Suppressor macrophage treated with lipopolysaccharide for 4 hours (primary cell): Measurements from ENCODE around the gene BPIFB2.

Experiments
- DNase-seq: peaks from one replicate; pipeline ENCODE4 v3.0.0-alpha.2; 2020

The BPIFB2 gene

DNA sequence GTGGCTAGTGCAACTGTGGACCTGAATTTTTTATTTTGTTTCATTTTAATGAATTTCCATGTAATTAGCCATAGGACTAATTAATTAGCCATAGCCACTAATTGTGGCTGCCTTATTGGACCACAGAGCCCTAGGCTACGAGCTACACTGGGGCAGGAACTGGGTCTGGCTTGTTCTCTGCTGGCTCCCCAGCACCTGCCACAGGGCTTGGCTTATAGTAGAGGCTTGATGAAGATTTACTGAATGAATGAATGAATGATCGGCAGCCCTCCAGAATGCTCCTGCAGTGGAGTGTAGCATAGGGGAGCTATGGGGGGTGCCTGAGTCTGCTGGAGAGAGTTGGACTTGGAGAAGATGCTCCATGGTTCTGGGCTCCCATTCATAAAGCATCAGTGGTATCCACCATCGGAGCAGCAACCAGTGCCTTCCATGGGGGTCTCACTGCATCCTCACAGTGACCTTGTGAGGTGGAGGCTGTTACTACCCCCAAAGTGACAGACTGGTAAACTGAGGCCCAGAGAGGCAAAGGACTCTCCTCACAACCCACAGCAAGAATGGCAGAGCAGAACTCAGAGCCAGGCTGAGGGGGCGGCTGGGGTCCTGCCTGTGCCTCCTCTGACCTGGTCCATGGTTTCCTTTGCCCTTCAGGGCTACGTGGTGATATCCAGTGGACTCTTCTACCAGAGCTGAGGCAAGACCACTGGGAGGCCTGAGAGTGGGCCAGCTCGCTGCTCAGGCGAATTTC lies 15.4 kb downstream of the BPIFB2 start:
- DNase-seq: no peak

DNA sequence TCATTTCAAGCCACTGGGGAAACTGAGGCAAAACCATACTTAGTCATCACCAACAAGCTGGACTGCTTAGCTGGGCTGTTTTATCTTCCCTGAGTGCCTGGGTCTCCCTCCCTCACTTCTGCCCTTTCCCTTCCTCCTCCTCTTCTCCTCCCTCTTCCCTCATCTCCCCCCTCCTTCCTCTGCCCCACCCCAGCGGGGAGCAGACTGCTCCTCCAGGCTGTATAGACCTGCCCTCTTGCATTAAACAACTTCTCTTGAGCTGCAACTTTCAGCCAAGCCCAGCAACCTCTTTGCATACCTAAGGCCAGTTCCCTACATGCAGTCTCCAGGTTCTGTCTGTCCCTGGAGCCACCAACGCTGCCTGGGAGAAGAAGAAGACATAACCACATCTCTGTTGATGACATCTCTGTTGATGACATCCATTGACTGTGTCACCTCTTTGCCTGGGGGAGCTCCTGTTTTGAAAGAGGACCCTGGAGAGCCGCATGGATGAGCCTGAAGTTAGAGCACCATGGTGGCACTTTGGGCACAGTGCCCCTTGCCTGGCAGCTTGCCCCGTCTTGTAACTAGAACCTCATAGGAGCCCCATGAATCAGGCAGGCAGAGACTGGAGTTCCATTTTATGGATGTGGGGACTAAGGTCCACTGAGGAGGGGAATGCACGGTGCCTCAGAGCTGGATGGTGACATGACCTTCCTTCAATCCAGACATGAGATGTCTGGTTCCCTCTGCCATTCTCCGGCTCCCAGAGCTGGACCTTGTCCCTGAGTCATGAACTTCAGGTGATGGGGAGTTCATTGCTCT lies 16.1 kb downstream of the BPIFB2 start:
- DNase-seq: no peak

DNA sequence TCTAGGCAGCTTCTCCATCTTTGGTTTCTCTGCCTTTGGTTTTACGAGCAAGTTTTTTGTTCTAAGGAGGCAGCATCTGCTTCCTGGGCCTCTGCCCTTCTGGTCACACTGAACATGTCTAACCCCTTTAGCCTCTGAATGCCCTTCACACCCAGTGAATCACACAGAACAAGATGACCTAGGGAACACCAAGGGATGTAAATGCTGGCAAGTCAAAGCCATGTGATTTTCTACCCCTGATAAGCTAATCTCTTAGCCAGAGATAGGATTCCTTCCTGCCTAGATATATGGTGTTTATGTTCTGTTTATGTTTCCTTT lies 16.7 kb downstream of the BPIFB2 start:
- no peak for DNase-seq

DNA sequence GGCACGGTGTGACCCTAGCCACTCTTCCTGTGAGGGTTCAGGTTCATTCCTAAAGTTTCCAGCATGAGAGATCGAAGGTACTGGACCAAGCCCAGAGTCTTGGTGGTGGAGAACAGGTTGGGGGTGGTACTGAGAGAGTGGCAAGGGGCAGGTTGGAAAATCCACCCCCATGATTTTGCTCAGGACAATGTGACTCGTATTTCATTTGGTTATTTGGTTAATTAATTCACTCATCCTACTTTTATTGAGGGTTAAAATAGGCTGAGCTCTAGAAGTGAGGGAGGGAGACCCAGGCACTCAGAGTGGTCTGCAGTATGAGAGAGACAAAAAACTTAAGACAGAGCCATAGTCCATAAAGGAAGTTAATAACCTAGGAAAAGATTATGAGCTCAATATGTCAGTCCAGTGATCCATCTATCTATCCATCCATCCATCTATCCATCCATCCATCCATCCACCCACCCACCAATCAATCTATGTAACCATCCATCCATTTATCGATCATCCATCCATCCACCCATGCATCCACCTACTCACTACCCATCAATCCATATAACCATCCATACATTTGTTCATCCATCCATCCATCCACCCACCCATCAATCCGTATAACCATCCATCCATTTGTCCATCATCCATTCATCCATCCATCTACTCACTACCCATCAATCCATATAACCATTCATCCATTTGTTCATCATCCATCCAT lies 17.3 kb downstream of the BPIFB2 start:
- no peak for DNase-seq

DNA sequence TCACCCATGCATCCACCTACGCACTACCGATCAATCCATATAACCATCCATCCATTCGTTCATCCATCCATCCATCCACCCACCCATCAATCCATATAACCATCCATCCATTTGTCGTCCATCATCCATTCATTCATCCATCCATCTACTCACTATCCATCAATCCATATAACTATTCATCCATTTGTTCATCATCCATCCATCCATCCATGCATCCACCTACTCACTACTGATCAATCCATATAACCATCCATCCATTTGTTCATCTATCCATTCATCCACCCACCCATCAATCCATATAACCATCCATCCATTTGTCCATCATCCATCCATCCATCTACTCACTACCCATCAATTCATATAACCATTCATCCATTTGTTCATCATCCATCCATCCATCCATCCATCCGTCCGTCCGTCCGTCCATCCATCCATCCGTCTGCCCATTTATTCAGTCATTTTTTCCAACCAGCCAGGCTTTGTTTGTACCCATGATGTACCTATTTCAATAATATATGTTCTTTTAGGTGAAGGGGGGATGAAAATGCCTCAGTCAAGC lies 17.9 kb downstream of the BPIFB2 start:
- no peak for DNase-seq

DNA sequence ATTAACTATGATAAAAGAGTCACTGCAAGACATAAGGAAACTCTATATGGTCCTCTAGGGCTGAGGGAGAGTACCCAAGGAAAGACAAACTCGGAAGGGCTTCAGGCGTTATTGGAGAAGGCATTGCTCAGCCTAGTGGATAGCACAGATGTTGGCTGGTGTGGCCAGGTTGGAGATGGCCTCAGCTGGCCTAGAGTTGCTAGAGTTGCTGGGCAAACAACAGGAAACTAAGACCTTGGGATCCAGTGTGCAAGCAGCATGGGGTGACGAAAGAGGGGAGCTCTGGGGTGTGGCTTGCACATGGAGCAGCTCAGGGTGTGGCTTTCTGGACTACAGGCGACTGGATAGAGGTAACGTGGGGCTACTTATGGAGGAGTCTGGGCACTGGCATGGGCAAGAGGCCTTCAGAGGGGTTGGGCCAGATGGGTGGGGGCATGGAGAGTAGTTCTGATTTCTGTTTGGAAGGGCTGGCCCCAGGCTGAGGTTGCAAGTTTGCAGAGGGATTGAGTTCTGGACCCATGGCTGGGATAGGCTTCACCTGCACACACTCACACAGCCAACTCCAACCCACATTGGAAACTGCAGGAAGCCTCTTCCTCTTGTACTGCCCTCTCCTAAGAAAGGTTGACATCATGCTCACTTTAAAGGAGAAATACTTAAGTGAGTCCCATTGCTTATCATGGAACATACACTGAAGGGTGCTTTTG lies 18.7 kb downstream of the BPIFB2 start:
- no peak for DNase-seq

DNA sequence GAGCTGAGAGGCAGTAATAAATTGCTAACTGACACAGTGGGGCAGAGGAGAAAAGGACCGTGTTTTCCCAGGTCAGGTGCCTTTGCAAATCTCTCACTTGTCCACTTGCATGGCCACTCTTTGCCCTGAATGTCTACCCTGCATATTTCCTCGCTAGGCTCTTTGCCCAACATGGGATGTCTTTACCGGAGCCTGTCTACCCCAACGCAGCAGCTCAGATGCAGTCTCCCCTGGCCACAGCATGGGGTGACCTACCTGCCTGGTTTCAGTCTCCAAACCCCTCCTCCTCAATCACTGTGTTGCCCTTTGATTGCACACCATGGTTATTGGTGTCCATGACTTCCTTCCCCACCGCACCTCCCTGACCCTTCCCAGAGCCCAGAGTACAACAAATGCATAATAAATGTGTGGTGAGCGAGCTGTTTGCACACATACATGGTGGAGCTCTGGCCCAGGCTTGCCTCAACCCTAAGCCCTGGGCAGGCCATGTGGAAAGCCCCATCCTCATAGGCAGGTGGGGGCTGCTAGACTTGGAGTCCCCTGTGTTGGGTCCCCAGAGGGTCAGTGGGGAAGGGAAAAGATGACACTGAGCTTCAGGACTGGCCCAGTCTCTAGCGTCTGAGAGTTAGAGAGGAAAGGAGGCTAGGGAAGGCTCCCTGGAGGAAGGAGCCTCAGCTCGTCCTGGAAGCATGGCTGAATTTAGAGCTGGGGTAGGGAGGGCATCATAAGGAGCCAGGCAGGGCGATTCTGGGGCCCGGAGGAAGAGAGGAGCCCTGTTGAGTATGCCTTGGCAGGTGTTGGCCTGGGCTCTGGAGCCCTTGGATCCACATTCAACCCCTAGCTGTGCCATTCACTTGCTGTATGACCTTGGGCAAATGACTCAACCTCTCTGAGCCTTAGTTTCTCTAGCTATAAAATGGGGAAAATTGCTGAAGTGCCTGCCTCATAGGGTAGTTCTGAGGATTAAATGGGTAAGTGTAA lies 19.6 kb downstream of the BPIFB2 start:
- no peak for DNase-seq

DNA sequence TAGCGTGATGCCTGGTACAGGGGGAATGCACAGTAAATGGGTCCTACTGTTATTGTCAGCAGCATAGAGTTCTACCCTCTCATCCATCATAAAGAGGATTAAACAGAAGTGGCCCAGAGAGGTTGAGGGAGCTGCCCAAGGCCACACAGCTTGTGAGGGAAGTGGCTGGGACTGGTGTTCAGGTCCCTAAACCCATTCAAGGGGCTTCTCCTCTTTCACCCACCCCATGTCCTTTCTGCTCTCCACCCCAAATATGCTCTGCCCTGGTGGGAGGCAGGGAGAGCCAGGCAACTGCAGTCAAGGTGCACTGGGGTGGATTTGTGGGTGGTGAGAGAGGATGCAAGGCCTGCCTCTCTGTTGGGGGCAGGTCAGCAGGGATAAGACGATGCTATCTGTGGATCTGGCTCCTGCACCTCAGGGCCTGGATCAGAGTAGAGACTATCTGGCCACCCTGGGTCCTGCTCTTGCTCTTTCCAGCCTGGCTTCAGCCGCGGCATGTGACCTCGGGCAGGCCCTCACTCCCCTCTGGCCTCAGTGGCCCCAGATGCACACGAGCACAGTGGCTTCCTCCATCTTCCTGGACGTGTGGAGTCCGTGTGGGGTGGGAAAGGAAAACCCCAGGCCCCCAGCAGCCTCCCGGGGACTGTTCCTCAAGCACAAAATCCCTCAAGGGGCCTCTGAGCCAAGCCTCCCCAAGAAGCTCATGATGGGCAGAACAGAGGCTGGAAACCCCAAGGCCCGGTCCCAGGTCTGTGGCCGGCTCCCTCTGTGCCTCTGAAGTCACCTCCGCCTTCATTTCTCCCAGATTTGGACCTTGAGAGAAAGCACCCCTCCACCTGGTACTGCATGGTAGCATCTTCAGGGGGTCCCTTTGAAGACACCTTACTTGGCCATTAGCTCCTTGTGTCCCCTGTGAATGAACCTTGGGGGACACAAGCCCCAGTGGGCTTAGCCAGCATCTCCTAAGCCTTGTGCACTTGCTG lies 20.6 kb downstream of the BPIFB2 start:
- DNase-seq: no peak

DNA sequence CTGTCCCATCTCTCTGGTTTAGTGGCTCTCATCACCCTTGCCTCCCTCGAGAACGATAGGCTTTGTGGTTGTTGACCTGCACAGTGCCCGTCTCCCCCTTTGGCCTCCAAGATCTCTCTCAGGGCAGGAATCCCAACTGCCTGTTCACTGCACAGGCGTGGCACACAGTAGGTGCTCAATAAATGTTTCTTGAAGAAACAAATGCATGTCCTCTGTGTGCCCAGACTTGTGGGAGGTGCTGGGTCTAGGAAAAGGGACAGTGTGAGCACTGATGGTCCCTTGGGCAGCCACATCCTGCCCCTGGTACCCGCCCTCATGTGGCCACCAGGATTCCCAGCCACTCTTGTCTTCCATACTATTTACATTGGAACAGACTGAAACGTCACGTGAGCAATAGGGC lies 21.4 kb downstream of the BPIFB2 start:
- DNase-seq: no peak

DNA sequence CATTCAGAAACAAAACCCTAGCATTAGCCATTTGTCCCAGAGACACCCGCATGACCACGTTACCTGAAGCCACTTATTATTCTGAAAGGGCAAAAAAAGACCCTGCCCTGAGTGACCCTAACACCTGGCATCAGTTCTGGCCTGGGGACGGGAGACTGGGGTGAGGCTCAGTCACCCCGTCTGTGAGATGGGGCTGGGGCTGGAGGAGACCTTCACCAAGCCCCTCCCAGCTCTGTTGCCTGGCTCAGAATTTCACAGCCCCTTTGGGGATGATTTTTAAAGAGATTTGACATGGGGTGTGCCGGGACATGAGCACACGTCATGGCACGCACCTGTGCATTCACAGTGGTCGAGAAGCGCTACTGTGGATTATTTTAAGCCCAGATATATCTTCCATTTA lies 22.6 kb downstream of the BPIFB2 start:
- DNase-seq: no peak

DNA sequence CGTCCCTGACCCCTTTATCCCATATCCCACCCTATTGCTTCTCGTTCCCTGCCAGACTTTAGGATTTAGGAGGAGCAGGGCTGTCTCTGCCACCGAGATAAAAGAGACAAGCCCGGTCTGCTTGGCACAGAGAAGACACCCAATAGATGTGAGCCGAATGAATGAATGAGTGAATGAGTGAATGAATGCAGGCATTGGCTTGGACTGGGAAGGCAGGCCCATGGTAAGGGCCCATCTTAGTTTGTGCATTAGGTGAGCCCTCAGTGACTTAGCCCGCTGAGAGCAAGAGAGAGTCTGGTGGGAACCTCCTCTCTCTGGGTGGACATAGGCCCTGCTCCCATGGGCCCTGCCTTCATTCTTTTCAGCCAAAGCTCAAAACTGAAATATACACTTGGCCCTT lies 23.1 kb downstream of the BPIFB2 start:
- no peak for DNase-seq

DNA sequence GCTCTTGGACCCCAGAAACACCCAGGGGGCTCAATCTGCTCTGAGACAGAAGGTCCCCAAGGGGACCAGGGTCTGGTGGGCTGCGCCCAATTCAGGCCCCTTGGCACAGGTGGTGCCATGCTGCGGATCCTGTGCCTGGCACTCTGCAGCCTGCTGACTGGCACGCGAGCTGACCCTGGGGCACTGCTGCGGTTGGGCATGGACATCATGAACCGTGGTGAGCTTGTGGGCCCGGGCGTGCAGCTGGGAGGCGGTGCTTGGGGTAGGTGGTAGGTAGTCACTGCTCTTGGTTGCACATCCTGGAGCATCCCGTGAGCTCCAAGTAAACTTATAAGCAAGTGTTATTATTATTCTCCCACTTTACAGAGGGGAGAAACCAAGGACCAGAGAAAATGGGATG lies 24.0 kb downstream of the BPIFB2 start, which contains the start of gene BPIFB6:
Gene BPIFB6 (plus strand): TSS at position 118 of the 400 bp plus-strand sequence. CDS start 0 bp downstream, at position 118.
- no peak for DNase-seq

DNA sequence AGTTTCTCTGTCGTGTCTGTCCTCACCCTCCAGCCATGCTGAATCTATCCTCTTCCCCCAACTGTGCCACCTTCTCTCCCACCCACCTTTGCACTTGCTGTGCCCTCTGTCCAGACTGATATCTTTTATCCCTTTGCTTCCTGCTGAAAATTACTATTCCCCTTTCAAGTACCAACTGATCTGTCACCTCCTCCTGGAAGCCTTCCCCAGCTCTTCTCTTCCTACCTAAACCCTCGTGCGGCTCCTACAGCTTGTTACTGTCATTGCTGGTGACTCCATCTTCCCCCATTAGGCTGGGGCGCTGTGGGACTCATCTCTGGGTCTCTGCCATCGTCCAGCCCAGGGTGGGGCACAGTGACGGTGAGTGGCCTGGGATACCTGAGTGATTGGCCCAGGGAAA lies 25.1 kb downstream of the BPIFB2 start:
- DNase-seq: no peak

DNA sequence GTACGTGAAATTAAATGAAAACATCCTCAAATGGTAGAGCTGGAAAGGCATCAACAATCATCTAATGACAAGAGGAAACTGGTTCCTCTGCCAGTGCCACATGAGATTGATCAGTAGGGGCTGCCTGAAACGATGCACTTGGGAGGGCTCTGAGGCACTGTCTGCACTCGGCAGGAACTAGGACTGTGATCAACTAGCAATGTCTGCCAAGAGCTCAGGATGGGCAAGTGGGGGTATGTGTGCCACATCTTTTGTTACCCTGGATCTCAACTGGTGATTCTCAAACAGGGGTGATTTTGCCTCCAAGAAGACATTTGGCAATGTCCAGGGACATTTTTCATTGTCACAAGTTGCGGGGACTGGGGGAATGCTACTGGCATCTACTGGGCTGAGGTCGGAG lies 25.9 kb downstream of the BPIFB2 start:
- DNase-seq: no peak

DNA sequence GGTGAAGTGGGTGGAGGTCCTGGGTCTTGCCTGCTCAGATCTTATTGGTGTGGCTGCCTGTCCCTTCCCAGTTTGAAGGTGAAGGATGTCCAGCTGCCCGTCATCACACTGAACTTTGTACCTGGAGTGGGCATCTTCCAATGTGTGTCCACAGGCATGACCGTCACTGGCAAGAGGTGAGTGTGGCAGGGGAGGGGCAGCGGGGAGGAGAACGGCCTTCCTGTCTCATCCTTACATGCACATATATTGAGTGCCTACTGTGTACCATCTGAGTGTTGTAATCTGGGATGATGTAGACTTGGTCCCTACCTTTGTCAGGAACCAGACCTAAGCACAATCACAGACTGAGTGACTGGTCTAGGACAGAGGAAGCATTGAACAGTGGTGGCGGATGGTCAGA lies 26.6 kb downstream of the BPIFB2 start:
- DNase-seq: no peak

DNA sequence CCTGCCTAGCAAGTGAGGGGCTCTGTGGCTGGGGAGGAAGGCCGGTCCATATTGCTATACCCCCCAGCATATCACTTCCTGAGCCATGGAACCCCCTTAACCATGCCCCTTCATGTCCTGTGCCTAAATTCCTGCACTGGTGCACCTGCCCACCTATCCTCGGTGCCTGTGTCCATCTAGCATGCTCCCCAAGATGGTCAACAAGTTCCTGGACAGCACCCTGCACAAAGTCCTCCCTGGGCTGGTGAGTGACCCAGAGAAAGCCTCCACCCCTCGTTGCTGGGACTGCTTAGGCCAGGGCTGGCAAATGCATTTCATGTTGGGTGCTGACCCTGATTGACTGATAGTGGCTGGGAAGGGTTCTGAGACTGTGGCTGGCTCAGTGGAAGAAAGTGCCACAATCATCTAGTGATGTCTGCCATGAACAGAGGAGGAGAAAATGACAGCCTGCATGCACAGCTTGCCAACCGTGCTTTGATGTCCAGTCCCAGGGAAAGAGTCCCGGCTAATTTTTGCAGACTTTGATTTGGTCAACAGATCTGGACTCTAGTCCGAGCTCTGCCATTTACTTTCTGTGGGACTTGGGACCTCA lies 27.5 kb downstream of the BPIFB2 start:
- no peak for DNase-seq

DNA sequence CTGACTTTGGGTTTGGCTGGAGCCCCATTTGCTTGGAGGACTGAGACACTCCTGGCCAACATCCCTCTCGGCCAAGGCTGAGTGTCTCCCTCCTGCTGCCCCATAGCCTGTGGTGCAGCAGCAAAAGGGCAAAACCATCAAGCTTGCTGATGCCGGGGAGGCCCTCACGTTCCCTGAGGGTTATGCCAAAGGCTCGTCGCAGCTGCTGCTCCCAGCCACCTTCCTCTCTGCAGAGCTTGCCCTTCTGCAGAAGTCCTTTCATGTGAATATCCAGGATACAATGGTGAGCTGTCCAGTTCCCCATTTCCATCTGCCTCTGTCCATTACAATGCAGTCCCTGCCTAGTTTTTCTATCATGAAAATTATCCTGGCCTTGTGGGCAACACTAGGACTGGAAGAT lies 30.0 kb downstream of the BPIFB2 start:
- no peak for DNase-seq

DNA sequence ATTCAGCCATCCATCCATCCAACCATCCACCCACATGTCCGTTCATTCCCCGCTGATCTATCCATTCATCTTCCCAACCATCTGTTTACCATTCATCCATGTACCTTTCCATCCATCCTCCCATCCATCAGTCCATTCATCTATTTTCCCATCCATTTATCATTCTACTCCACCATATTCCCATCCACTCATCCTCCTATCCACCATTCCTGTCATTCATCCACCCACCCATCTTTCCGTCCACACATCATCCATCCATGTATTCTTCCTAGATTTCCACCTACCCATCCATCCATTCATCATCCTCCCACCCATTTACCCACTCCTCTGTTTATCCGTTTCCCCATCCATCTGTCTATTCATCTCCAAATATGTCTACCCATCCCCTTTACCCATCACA lies 30.7 kb downstream of the BPIFB2 start:
- DNase-seq: no peak

DNA sequence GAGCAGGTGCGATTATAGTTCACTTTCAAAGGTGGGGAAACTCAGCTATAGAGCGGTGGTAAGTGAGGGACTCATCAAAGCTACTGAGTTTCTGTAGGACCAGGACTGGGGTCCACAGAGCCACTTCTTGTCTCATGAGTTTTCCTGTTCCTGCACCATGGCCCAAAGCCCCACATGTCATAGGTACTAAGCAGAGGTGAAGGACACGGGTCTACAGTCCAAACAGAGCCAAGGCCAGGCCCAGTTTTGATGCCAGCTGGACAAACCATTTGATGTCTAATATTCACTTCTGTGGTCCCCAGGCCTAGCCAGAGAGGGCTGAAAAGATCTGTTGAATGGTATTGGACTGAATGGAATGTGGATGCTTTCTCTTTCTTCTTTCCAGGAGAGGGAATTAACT lies 34.9 kb downstream of the BPIFB2 start:
- no peak for DNase-seq
